Activated T-helper 1 cell treated with anti-CD3 and anti-CD28 coated beads, Interleukin-12 subunit alpha, Interleukin-12 subunit beta, Interleukin-2, Interleukin-4 antibody, amounts not matched to agents 30 ng/mL and 10 ng/mL and 1 ng/mL, durations not matched to agents 14 hours and 24 hours and 36 hours (primary cell): ENCODE results near the gene C1QL1. TPM values are rescaled to one million over a fixed set of nuclear protein-coding genes. Genes with fewer than 3 reads are reported as not detected.
A peak's percentile ranks its signal among the peaks of the same experiment; 100 is the strongest.

Experiments used
- DNase-seq: peaks from one replicate; pipeline ENCODE4 v3.0.0; 2021; ENCODE audit warnings: low spot score
- H3K27ac Mint-ChIP-seq: one replicate; pipeline ENCODE4 v1.8.0; 2021; ENCODE audit warnings: mild to moderate bottlenecking, mixed read lengths
- H3K27me3 Mint-ChIP-seq: one replicate; pipeline ENCODE4 v1.8.0; 2022; ENCODE audit warnings: mild to moderate bottlenecking, moderate library complexity, mixed read lengths; ENCODE audit not compliant: insufficient read depth
- H3K36me3 Mint-ChIP-seq: one replicate; pipeline ENCODE4 v1.8.0; 2021; ENCODE audit warnings: low read depth, mixed read lengths
- H3K4me1 Mint-ChIP-seq: one replicate; pipeline ENCODE4 v1.8.0; 2021; ENCODE audit warnings: low read depth, mixed read lengths
- H3K4me3 Mint-ChIP-seq: one replicate; pipeline ENCODE4 v1.8.0; 2021; ENCODE audit warnings: mild to moderate bottlenecking, moderate library complexity, mixed read lengths
- H3K9me3 Mint-ChIP-seq: one replicate; pipeline ENCODE4 v1.8.0; 2021; ENCODE audit warnings: mixed read lengths
- intact Hi-C: fragments of 100-400 bp; cut with micrococcal nuclease; formaldehyde crosslinking; loops from one replicate; pipeline ENCODE4 v1.15.1; 2024
- total RNA-seq: library from RNA; stranded (reverse); gene quantifications from 2 replicates; pipeline ENCODE4 v1.2.3, GENCODE V29; 2022

The C1QL1 gene
- total RNA-seq, 1 donor from 2014 or later: 0.39 TPM

DNA sequence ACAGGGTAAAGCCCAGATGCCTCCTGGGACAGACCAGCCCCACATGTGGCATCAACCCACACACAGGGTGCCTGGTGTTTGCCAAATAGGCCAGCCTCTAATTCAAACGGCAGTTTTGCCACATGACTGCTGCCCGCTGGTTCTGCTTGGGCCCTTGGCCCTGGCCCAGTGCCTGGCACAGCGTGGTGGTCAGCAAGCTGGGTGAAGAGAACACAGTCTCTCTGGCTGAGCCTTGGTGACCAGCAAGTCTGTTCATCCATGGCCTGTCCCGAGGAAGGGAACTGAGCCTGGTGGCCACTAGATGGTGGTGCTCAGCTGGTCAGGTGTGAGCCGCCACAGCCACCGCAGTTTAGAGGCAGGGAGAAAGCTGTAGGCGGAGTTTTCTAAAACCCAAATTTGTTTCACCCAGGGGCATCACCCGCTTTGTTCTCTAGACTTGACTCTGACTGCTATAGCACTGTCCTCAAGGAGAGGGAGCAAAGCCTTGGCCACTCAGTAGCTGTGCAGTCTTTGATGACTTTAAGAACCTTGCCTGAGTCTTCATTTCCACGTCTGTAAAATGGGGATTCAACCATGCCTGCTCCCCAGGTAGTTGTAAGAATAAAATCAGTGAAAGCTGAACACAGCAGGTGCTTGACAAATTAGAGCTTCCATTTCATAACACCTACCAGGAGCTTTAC, 48.1 kb downstream of the C1QL1 start:
- peaks cover 8% of the 10 kb centered on the region for H3K4me1 Mint-ChIP-seq
- peaks cover 25% of the 10 kb centered on the region for H3K27me3 Mint-ChIP-seq
- H3K27ac Mint-ChIP-seq: no peak overlapping the region
- intact Hi-C loops: loop anchor here (1.0 to 2.0 kb wide), 3 partner anchors 27 to 179 kb away; partner anchors contain the start of gene KIF18B
- H3K36me3 Mint-ChIP-seq: peaks cover 1% of the 10 kb centered on the region
- H3K4me3 Mint-ChIP-seq: no peak overlapping the region
- peak; percentile 50 for DNase-seq
- H3K9me3 Mint-ChIP-seq: no peaks in the 10 kb centered on the region

DNA sequence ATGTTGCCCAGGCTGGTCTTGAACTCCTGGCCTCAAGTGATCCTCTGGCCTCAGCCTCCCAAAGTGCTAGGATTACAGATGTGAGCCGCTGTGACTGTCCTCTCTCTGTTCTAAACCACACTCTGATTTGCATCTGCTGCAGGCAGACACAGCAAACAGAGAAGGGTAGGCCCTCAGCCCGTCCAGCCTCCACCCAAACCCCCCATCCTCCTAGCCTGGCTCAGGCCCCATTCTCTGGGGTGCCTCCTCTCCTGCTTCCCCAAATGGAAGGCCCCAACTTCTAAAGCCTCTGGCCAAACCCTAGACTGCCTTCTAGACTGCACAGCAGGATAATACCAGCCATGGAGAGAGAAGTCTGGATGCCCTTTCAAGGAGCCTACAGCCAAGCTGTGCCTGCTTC, 48.7 kb downstream of the C1QL1 start:
- peaks cover 25% of the 10 kb centered on the region for H3K27me3 Mint-ChIP-seq
- H3K9me3 Mint-ChIP-seq: no peaks in the 10 kb centered on the region
- H3K4me1 Mint-ChIP-seq: peaks cover 8% of the 10 kb centered on the region
- no peak overlapping the region for H3K4me3 Mint-ChIP-seq
- peaks cover 1% of the 10 kb centered on the region for H3K36me3 Mint-ChIP-seq
- intact Hi-C loops: no loop called here
- no peak overlapping the region for H3K27ac Mint-ChIP-seq
- no peak for DNase-seq

DNA sequence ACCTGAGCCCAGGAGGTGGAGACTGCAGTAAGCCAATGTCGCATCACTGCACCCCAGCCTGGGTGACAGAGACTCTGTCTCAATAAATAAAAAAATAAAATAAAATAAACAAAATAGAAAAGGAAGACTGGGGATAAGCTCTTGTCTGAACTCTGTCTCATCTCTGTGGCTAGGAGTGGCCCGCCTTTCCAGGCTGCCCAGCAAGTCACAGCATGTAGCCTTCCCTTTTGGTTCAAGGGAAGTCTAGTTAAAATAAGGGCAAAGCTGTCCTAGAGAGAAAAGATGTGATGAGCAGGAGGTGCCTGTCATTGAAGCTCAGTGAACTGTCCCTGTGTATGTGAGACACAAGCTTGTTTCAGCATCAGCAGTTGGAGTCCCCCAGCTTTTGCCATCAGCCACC, 50.1 kb downstream of the C1QL1 start:
- Mint-ChIP-seq H3K27ac (no peak overlapping the region), H3K4me1 (peaks cover 8% of the 10 kb centered on the region), H3K9me3 (no peaks in the 10 kb centered on the region), H3K4me3 (no peak overlapping the region), H3K27me3 (peaks cover 31% of the 10 kb centered on the region), H3K36me3 (no peaks in the 10 kb centered on the region)
- no peak for DNase-seq
- intact Hi-C loops: no loop called here

DNA sequence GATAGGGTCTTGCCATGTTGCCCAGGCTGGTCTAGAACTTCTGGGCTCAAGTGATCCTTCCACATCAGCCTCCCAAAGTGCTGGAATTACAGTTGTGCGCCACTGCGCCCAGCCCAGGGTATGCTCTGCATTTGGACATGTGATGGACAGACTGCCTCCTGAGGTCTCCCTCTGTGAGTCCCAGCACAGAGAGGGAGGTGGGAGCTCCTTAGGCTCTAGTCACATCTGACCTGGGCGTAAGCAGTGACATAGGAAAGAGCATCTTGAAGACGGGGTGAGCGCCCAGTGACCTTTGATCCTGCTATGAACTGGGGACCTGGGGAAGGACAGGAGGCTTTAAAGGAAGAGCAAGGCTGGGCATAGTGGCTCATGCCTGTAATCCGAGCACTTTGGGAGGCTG, 50.6 kb downstream of the C1QL1 start:
- Mint-ChIP-seq H3K27ac (no peak overlapping the region), H3K4me1 (peaks cover 10% of the 10 kb centered on the region), H3K4me3 (no peak overlapping the region), H3K36me3 (peaks cover 1% of the 10 kb centered on the region), H3K27me3 (peaks cover 35% of the 10 kb centered on the region), H3K9me3 (no peaks in the 10 kb centered on the region)
- intact Hi-C loops: no loop called here
- no peak for DNase-seq

DNA sequence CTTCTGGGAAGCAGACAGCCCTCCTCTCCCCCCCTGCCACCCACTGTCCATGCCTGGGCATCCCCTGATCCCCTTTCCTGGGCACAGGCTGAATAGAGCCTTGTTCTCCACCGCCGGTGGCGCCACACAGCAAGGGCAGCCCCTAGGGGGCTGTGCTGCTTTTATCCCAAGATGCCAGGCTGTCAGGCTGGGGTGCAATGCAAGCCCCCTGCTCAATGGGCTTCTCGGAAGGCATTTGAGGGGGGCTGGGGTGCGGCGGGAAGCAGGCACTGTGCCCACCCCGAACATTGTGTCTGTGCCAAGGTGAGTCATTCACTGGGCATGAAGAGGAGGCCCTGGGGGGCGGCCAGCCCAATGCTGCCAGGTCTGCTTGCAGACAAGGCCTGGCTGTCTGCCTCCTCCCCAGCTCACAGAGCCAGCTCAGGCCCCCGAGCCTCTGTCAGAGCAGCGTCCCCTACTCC, 51.3 kb downstream of the C1QL1 start:
- intact Hi-C loops: no loop called here
- peaks cover 13% of the 10 kb centered on the region for H3K4me1 Mint-ChIP-seq

DNA sequence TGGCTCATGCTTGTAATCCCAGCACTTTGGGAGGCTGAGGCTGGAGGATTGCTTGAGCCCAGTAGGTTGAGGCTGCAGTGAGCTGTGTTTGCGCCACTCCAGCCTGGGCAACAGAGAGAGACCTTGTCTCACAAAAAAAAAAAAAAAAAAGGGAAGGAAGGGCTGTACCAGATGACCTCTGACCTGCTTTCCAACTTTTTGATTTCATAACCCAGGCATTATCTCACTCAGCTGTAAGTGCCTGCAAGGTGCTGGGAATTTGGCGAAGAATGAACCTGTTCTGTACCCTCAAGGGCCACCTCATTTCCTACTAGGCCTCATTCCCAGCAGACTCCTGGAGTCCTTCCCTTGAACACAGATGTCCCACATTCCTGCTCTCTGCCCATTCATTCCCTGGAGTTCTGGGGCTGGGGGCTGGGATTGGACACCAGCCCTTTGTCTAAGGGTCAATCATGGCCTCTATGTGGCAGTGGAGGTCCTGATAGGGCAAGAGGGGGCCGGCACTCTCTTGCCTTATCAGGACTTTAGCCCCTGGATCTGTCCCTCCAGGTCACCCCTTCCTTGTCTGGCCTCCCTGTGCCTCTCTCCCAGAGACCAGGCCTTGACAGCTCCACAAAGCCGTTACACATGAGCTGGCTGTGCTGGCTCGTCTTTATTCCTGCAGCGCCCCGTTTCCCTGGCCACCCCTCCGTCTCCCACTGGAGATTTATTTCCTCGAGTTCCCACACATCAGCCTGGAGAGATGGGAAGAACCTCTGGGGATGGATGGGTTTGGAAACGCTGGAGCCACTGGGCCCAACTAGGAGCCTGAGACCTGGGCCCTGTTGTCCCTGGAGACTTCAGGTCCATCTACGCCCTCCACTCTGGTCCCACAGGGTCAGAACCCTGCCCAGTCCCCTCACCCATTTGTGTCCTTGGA, 52.0 kb downstream of the C1QL1 start:
- peaks cover 13% of the 10 kb centered on the region for H3K4me1 Mint-ChIP-seq
- peaks cover 2% of the 10 kb centered on the region for H3K36me3 Mint-ChIP-seq
- peaks cover 34% of the 10 kb centered on the region for H3K27me3 Mint-ChIP-seq
- DNase-seq: no peak
- H3K4me3 Mint-ChIP-seq: no peak overlapping the region
- H3K9me3 Mint-ChIP-seq: no peaks in the 10 kb centered on the region
- intact Hi-C loops: no loop called here
- H3K27ac Mint-ChIP-seq: no peak overlapping the region

More for the DNA sequence above, 51.3 kb downstream of the C1QL1 start:
- Mint-ChIP-seq H3K9me3 (no peaks in the 10 kb centered on the region), H3K27ac (no peak overlapping the region), H3K27me3 (peaks cover 37% of the 10 kb centered on the region), H3K4me3 (no peak overlapping the region), H3K36me3 (peaks cover 2% of the 10 kb centered on the region)
- DNase-seq: no peak

DNA sequence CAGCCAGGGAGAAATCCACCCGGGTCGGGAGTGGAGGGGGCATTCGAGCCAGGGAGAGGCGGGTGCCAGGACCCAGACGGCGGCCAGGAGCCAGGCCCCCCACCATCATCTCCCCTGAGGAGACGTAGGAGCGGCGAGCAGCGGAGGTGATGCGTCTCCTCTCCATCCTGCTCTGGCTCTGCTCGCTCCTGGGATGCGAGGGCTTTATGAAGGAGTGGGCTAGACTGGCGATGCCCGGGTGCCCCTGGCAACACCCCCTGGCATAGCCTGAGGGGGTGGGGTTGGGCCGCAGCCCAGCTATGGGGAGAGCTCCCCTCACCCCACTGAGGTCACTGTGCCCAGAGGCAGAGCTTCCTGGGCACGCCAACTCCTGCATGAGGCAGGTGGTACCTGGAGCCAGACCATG, 52.8 kb downstream of the C1QL1 start, which contains the start of gene GFAP:
Gene GFAP, minus strand, starts transcription at position 180 of the 406 bp plus-strand sequence. Its CDS starts 14 bp downstream, at position 166.
- no peak within 1 kb of the TSS for H3K27ac Mint-ChIP-seq
- H3K27me3 Mint-ChIP-seq: peaks cover 34% of the 10 kb centered on the region
- H3K36me3 Mint-ChIP-seq: peaks cover 2% of the 10 kb centered on the region
- H3K4me1 Mint-ChIP-seq: peaks cover 15% of the 10 kb centered on the region
- H3K4me3 Mint-ChIP-seq: no peak within 1 kb of the TSS
- intact Hi-C loops: no loop called here
- DNase-seq: no peak
- H3K9me3 Mint-ChIP-seq: no peaks in the 10 kb centered on the region

DNA sequence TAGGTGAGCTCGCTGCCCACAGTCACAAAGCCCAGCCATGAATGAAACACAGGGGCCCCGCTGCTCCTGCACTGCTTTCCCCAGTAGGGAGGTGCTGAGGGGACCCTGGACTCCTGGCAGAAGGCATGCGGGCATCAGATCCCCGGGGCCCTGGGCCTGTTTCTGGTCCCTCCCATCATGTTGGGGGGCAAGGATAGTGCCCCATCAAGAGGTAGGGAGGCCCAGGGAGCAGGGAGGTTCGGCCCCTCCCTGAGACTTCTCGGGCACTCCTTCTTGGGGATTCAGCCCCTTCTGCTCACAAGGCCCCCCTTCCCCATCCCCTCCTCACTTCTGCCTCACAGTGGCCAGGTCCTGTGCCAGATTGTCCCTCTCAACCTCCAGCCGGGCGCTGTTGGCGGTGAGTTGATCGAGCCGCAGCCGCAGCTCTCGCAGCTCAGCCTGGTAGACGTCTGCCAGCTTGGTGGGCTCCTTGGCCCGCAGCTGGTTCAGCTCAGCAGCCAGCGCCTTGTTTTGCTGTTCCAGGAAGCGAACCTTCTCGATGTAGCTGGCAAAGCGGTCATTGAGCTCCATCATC, 53.3 kb downstream of the C1QL1 start:
- H3K36me3 Mint-ChIP-seq: peaks cover 2% of the 10 kb centered on the region
- no peak overlapping the region for H3K27ac Mint-ChIP-seq
- H3K27me3 Mint-ChIP-seq: peaks cover 29% of the 10 kb centered on the region
- DNase-seq: no peak
- intact Hi-C loops: no loop called here
- H3K4me1 Mint-ChIP-seq: peaks cover 9% of the 10 kb centered on the region
- no peak overlapping the region for H3K4me3 Mint-ChIP-seq
- no peaks in the 10 kb centered on the region for H3K9me3 Mint-ChIP-seq

DNA sequence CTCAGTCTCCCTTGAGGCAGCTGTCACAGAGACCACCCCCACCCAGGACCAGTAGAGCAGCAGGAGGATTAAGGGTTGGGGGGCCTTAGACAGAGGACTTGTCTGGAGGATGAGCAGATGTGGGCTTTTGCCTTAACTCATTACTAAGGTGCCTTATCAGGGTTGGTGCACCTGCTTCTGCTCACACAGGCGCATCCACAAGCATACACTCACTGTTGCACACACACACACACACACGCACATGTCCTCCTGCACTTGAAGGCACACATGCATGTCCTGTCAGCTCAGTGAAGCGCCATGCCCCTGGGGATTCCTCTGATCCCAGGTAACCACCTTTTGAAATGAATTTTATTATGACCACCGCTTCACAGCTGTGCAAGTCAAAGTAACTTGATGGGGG, 54.0 kb downstream of the C1QL1 start:
- intact Hi-C loops: no loop called here
- H3K27me3 Mint-ChIP-seq: peaks cover 26% of the 10 kb centered on the region
- H3K27ac Mint-ChIP-seq: no peak overlapping the region

DNA sequence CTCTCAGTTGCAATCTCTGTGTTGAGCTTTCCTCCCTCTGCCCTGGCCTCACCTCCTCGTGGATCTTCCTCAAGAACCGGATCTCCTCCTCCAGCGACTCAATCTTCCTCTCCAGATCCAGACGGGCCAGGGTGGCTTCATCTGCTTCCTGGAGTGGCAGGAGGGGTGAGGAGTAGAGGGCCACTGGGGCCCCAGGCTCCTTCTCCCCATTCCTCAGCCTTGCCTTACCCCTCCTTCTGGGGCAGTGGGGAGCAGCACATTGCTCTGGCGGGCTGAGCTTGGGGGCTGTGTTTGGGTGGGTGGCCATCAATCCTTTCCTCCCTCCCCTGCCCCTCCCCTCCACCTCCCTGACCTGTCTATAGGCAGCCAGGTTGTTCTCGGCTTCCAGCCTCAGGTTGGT, 54.4 kb downstream of the C1QL1 start:
- peak overlapping the region; percentile 16 for H3K4me3 Mint-ChIP-seq
- intact Hi-C loops: no loop called here
- H3K27me3 Mint-ChIP-seq: peaks cover 26% of the 10 kb centered on the region
- peaks cover 2% of the 10 kb centered on the region for H3K36me3 Mint-ChIP-seq
- no peak overlapping the region for H3K27ac Mint-ChIP-seq
- DNase-seq: no peak
- H3K4me1 Mint-ChIP-seq: peaks cover 9% of the 10 kb centered on the region
- H3K9me3 Mint-ChIP-seq: no peaks in the 10 kb centered on the region

More for the DNA sequence above, 54.0 kb downstream of the C1QL1 start:
- H3K4me3 Mint-ChIP-seq: no peak overlapping the region
- no peaks in the 10 kb centered on the region for H3K9me3 Mint-ChIP-seq
- peaks cover 9% of the 10 kb centered on the region for H3K4me1 Mint-ChIP-seq
- peaks cover 2% of the 10 kb centered on the region for H3K36me3 Mint-ChIP-seq
- no peak for DNase-seq

DNA sequence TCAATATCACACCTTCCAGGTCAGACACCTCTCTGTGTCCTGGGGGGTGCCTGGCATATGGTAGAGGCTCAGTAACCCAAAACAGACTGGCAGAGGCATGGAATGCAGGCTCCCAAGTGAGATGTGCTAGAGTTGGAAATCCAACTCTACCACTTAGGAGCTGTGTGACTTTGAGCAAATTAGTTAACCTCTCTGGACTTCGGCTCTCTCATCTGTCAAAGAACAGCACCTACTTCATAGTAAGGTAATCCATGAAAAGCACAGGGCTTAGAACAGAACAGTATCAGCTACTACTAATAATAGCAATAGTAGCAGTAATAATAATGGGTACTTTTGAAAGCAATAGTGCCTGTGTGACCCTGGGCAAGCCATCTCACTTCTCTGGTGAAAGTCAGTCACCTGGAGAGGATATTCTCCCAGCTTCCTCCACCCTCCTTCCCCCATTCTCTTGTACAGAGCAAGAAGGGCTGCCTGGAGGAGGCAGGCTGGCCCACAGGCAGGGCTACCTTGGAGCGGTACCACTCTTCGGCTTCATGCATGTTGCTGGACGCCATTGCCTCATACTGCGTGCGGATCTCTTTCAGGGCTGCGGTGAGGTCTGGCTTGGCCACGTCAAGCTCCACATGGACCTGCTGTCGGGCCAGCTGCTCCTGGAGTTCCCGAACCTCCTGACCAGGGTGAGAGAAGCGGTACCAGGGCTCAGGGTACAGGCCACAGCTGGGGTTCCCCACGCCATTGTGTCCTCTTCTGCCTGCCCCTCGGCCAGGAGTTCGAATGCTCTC, 55.1 kb downstream of the C1QL1 start:
- intact Hi-C loops: no loop called here
- Mint-ChIP-seq H3K27ac (no peak overlapping the region), H3K9me3 (no peaks in the 10 kb centered on the region), H3K4me1 (peaks cover 9% of the 10 kb centered on the region), H3K4me3 (no peak overlapping the region), H3K27me3 (peaks cover 24% of the 10 kb centered on the region), H3K36me3 (peaks cover 2% of the 10 kb centered on the region)
- DNase-seq: no peak
